SK-N-SH (cell line): ENCODE measurements around the gene PRADC1.

Experiments
- CTCF ChIP-seq: fragments of 200-600 bp; sonication (generic); IDR thresholded peaks from 2 replicates; pipeline ENCODE4 v1.6.1; 2017; ENCODE audit warnings: antibody characterized with exemption, mild to moderate bottlenecking, moderate library complexity
- SMC3 ChIP-seq: IDR thresholded peaks from 2 replicates; pipeline ENCODE4 v1.6.1; 2012; ENCODE audit warnings: low read depth, low read length, improper control_type of control experiment

DNA sequence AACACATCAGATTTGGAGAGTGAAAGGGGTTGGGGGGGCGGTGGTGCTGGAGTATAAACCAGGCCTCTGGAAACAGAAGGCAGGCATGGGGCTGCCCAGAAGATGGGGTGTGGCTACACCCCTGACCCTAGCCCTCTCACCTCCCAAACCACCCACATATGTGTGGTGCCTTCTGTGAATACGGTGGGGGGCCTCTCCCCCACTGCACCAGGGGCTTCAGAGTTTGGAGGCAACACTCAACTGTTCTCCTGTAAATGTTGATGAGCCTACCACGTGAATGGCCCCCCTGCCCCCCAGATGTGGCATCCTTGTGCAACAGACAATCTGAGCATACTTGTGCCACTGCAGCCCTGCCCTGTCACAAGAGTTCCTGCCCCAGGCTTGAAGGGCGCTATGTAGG, 31.7 kb upstream of the PRADC1 start:
- TF ChIP-seq CTCF, result no peak
- no peak for TF ChIP-seq SMC3
